Measurements from ENCODE around the gene HSPB1. TPM values are rescaled to one million over a fixed set of nuclear protein-coding genes. Genes with fewer than 3 reads are reported as not detected.

HSPB1 gene
- total and polyA plus RNA-seq, 2 experiments from 2014 or later, result 48.1 to 437 TPM

DNA sequence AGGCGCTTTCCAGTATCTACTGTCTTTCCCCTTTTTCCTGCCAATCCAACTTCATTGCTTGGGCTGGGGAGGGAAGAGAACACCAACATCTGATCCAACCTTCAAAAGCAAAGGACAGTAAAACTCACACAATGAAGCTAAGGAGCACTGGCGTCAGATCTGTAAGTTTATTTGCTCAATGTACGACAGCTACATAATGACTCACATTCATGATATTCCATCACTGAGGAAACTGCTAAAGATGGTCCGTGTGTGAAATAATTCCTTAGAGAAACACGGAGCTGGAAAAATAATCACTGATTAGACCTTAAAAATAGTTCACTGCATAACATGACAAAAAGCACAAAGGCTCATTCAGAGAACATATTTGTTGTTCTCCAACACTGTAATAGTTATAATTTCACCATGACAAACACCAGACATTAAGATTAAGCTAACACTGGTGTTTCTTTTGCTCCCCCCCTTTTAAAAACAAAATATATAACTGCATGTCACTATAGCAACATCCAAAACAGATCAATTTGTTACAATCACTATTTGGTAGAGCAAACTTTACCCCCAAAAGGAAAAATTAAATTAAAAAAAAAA, 24.3 kb downstream of the HSPB1 start:
- H3K27me3 ChIP-seq (ENCODE audit: insufficient read depth), result no peaks in the 10 kb centered on the region

More for the DNA sequence above, 24.3 kb downstream of the HSPB1 start:
- TF ChIP-seq, protein P1, sequence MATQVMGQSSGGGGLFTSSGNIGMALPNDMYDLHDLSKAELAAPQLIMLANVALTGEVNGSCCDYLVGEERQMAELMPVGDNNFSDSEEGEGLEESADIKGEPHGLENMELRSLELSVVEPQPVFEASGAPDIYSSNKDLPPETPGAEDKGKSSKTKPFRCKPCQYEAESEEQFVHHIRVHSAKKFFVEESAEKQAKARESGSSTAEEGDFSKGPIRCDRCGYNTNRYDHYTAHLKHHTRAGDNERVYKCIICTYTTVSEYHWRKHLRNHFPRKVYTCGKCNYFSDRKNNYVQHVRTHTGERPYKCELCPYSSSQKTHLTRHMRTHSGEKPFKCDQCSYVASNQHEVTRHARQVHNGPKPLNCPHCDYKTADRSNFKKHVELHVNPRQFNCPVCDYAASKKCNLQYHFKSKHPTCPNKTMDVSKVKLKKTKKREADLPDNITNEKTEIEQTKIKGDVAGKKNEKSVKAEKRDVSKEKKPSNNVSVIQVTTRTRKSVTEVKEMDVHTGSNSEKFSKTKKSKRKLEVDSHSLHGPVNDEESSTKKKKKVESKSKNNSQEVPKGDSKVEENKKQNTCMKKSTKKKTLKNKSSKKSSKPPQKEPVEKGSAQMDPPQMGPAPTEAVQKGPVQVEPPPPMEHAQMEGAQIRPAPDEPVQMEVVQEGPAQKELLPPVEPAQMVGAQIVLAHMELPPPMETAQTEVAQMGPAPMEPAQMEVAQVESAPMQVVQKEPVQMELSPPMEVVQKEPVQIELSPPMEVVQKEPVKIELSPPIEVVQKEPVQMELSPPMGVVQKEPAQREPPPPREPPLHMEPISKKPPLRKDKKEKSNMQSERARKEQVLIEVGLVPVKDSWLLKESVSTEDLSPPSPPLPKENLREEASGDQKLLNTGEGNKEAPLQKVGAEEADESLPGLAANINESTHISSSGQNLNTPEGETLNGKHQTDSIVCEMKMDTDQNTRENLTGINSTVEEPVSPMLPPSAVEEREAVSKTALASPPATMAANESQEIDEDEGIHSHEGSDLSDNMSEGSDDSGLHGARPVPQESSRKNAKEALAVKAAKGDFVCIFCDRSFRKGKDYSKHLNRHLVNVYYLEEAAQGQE (IDR thresholded peaks at IDR 0.05; ENCODE audit: unreplicated experiment), result no peak
- TF ChIP-seq ZNF331 (CRISPR knock-in tag; IDR thresholded peaks at IDR 0.05; ENCODE audit: low read depth) (no peak), POLR2AphosphoS5 (IDR thresholded peaks at IDR 0.05; ENCODE audit: low read depth) (no peak), CREB1 (CRISPR knock-in tag; IDR thresholded peaks at IDR 0.05; ENCODE audit: low read depth) (no peak), STAT1 (IDR thresholded peaks at IDR 0.05; ENCODE audit: unreplicated experiment) (no peak), EZH2 (IDR thresholded peaks at IDR 0.05; ENCODE audit: low read depth, unreplicated experiment) (no peak), NANOG (IDR thresholded peaks at IDR 0.05; ENCODE audit: borderline replicate concordance) (no peak), ZNF114 (CRISPR knock-in tag; IDR thresholded peaks at IDR 0.05) (no peak), EZH2phosphoT487 (IDR thresholded peaks at IDR 0.05; ENCODE audit: unreplicated experiment) (no peak), JUNB (IDR thresholded peaks at IDR 0.05; ENCODE audit: unreplicated experiment) (no peak)
- TF ChIP-seq, protein P2, sequence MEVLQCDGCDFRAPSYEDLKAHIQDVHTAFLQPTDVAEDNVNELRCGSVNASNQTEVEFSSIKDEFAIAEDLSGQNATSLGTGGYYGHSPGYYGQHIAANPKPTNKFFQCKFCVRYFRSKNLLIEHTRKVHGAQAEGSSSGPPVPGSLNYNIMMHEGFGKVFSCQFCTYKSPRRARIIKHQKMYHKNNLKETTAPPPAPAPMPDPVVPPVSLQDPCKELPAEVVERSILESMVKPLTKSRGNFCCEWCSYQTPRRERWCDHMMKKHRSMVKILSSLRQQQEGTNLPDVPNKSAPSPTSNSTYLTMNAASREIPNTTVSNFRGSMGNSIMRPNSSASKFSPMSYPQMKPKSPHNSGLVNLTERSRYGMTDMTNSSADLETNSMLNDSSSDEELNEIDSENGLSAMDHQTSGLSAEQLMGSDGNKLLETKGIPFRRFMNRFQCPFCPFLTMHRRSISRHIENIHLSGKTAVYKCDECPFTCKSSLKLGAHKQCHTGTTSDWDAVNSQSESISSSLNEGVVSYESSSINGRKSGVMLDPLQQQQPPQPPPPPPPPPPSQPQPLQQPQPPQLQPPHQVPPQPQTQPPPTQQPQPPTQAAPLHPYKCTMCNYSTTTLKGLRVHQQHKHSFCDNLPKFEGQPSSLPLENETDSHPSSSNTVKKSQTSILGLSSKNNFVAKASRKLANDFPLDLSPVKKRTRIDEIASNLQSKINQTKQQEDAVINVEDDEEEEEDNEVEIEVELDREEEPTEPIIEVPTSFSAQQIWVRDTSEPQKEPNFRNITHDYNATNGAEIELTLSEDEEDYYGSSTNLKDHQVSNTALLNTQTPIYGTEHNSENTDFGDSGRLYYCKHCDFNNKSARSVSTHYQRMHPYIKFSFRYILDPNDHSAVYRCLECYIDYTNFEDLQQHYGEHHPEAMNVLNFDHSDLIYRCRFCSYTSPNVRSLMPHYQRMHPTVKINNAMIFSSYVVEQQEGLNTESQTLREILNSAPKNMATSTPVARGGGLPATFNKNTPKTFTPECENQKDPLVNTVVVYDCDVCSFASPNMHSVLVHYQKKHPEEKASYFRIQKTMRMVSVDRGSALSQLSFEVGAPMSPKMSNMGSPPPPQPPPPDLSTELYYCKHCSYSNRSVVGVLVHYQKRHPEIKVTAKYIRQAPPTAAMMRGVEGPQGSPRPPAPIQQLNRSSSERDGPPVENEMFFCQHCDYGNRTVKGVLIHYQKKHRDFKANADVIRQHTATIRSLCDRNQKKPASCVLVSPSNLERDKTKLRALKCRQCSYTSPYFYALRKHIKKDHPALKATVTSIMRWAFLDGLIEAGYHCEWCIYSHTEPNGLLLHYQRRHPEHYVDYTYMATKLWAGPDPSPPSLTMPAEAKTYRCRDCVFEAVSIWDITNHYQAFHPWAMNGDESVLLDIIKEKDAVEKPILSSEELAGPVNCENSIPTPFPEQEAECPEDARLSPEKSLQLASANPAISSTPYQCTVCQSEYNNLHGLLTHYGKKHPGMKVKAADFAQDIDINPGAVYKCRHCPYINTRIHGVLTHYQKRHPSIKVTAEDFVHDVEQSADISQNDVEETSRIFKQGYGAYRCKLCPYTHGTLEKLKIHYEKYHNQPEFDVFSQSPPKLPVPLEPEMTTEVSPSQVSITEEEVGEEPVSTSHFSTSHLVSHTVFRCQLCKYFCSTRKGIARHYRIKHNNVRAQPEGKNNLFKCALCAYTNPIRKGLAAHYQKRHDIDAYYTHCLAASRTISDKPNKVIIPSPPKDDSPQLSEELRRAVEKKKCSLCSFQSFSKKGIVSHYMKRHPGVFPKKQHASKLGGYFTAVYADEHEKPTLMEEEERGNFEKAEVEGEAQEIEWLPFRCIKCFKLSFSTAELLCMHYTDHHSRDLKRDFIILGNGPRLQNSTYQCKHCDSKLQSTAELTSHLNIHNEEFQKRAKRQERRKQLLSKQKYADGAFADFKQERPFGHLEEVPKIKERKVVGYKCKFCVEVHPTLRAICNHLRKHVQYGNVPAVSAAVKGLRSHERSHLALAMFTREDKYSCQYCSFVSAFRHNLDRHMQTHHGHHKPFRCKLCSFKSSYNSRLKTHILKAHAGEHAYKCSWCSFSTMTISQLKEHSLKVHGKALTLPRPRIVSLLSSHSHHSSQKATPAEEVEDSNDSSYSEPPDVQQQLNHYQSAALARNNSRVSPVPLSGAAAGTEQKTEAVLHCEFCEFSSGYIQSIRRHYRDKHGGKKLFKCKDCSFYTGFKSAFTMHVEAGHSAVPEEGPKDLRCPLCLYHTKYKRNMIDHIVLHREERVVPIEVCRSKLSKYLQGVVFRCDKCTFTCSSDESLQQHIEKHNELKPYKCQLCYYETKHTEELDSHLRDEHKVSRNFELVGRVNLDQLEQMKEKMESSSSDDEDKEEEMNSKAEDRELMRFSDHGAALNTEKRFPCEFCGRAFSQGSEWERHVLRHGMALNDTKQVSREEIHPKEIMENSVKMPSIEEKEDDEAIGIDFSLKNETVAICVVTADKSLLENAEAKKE (CRISPR knock-in tag; IDR thresholded peaks at IDR 0.05), result no peak
- TF ChIP-seq, protein P3, sequence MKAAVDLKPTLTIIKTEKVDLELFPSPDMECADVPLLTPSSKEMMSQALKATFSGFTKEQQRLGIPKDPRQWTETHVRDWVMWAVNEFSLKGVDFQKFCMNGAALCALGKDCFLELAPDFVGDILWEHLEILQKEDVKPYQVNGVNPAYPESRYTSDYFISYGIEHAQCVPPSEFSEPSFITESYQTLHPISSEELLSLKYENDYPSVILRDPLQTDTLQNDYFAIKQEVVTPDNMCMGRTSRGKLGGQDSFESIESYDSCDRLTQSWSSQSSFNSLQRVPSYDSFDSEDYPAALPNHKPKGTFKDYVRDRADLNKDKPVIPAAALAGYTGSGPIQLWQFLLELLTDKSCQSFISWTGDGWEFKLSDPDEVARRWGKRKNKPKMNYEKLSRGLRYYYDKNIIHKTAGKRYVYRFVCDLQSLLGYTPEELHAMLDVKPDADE (IDR thresholded peaks at IDR 0.05), result no peak
- TF ChIP-seq, protein P4, sequence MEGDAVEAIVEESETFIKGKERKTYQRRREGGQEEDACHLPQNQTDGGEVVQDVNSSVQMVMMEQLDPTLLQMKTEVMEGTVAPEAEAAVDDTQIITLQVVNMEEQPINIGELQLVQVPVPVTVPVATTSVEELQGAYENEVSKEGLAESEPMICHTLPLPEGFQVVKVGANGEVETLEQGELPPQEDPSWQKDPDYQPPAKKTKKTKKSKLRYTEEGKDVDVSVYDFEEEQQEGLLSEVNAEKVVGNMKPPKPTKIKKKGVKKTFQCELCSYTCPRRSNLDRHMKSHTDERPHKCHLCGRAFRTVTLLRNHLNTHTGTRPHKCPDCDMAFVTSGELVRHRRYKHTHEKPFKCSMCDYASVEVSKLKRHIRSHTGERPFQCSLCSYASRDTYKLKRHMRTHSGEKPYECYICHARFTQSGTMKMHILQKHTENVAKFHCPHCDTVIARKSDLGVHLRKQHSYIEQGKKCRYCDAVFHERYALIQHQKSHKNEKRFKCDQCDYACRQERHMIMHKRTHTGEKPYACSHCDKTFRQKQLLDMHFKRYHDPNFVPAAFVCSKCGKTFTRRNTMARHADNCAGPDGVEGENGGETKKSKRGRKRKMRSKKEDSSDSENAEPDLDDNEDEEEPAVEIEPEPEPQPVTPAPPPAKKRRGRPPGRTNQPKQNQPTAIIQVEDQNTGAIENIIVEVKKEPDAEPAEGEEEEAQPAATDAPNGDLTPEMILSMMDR (conservative IDR thresholded peaks at IDR 0.05; ENCODE audit: low read depth in 2 of 2), result no peak
- H3K36me3 ChIP-seq (ENCODE audit: insufficient read depth), result peaks cover 40% of the 10 kb centered on the region
- ATAC-seq (no peak), DNase-seq (ENCODE audit: low spot score) (no peak)
- Mint-ChIP-seq H3K9me3 (no peaks in the 10 kb centered on the region), H3K27ac (no peak overlapping the region), H3K4me3 (no peak overlapping the region), H3K27me3 (ENCODE audit: insufficient read depth, low read depth, poor library complexity) (peaks cover 5% of the 10 kb centered on the region), H3K36me3 (ENCODE audit: low read depth) (peaks cover 84% of the 10 kb centered on the region), H3K4me1 (peaks cover 20% of the 10 kb centered on the region)
- H3K4me2 ChIP-seq, result no peak overlapping the region
- H4K20me1 ChIP-seq (replicated peaks; ENCODE audit: insufficient read depth), result peaks cover 70% of the 10 kb centered on the region
- peaks cover 75% of the 10 kb centered on the region for H3K79me2 ChIP-seq (replicated peaks; ENCODE audit: insufficient read depth)
- H3K9me2 ChIP-seq (ENCODE audit: insufficient read depth), result no peaks in the 10 kb centered on the region
- H3K27ac ChIP-seq (ENCODE audit: low read depth), result no peak overlapping the region; the same call in 1 of the 2 replicates
- no peaks in the 10 kb centered on the region; the same call in 1 of the 2 replicates for H3K4me1 ChIP-seq (ENCODE audit: insufficient read depth)
- H2AFZ ChIP-seq, result no peak overlapping the region
- H3K4me3 ChIP-seq, result no peak overlapping the region
- peaks cover 56% of the 10 kb centered on the region; the same call in 1 of the 2 replicates for H3F3A ChIP-seq (replicated peaks; ENCODE audit: low read depth)
